Neural cell (in vitro differentiated cells): ENCODE measurements around the gene FRRS1L. TPM values are rescaled to one million over a fixed set of nuclear protein-coding genes. Genes with fewer than 3 reads are reported as not detected.

ENCODE experiments used
- H2AFZ ChIP-seq: fragments of 200-600, 300-800 bp; sonication (generic), shearing (Covaris generic); 2 replicates; pipeline ENCODE4 v1.6.0; 2014; ENCODE audit warnings: low read depth, mild to moderate bottlenecking, antibody characterized with exemption, low read length, moderate library complexity
- H3F3A ChIP-seq: fragments of 200-600 bp; shearing (Covaris generic); 2 replicates; pipeline ENCODE4 v1.6.1; 2016; ENCODE audit warnings: mild to moderate bottlenecking, moderate library complexity, mixed read lengths, antibody characterized with exemption, low read length; ENCODE audit not compliant: insufficient read depth, poor library complexity, severe bottlenecking
- H3K27ac ChIP-seq: fragments of 200-600, 300-800 bp; sonication (generic), shearing (Covaris generic); 2 replicates; pipeline ENCODE4 v1.5.1; 2014; ENCODE audit warnings: mild to moderate bottlenecking, low read length, moderate library complexity
- H3K27me3 ChIP-seq: fragments of 300-800, 200-600 bp; sonication (generic), shearing (Covaris generic); 2 replicates; pipeline ENCODE4 v1.6.0; 2014; ENCODE audit warnings: mild to moderate bottlenecking, low read depth, low read length, moderate library complexity; ENCODE audit not compliant: insufficient read depth
- H3K36me3 ChIP-seq: fragments of 300-800, 200-600 bp; sonication (generic), shearing (Covaris generic); 2 replicates; pipeline ENCODE4 v1.5.1; 2014; ENCODE audit warnings: mild to moderate bottlenecking, antibody characterized with exemption, low read length, moderate library complexity; ENCODE audit not compliant: insufficient read depth
- H3K4me2 ChIP-seq: fragments of 300-800, 200-600 bp; sonication (generic), shearing (Covaris generic); 2 replicates; pipeline ENCODE4 v1.6.0; 2014; ENCODE audit warnings: mild to moderate bottlenecking, low read length
- H3K4me3 ChIP-seq: fragments of 300-800, 200-600 bp; sonication (generic), shearing (Covaris generic); 2 replicates; pipeline ENCODE4 v1.5.1; 2014; ENCODE audit warnings: mild to moderate bottlenecking, low read length, moderate library complexity
- H3K79me2 ChIP-seq: fragments of 200-600 bp; shearing (Covaris generic); replicated peaks from 2 replicates; pipeline ENCODE4 v1.6.0; 2014; ENCODE audit warnings: mild to moderate bottlenecking, low read length, moderate library complexity; ENCODE audit not compliant: insufficient read depth
- H3K9ac ChIP-seq: fragments of 300-800, 200-600 bp; sonication (generic), shearing (Covaris generic); 2 replicates; pipeline ENCODE4 v1.6.1; 2016; ENCODE audit warnings: mild to moderate bottlenecking, low read length, mixed read lengths
- H3K9me2 ChIP-seq: fragments of 200-600 bp; shearing (Covaris generic); 2 replicates; pipeline ENCODE4 v1.6.1; 2016; ENCODE audit warnings: mild to moderate bottlenecking, low read length, mixed read lengths; ENCODE audit not compliant: insufficient read depth
- H3K9me3 ChIP-seq: fragments of 200-600, 300-800 bp; sonication (generic), shearing (Covaris generic); 2 replicates; pipeline ENCODE4 v1.6.1; 2016; ENCODE audit warnings: mild to moderate bottlenecking, mixed run types, low read length, moderate library complexity, mixed read lengths
- H4K20me1 ChIP-seq: fragments of 200-600 bp; shearing (Covaris generic); 2 replicates; pipeline ENCODE4 v1.6.1; 2016; ENCODE audit warnings: mild to moderate bottlenecking, mixed run types; ENCODE audit not compliant: insufficient read depth
- EP300 ChIP-seq: fragments of 450-650 bp; conservative IDR thresholded peaks from 2 replicates; pipeline ENCODE4 v1.6.1; 2014; ENCODE audit warnings: antibody characterized with exemption, mild to moderate bottlenecking, moderate library complexity; ENCODE audit not compliant: poor library complexity, severe bottlenecking
- EZH2 ChIP-seq: fragments of 200-600, 300-800 bp; shearing (Covaris generic), sonication (generic); IDR thresholded peaks from 2 replicates; pipeline ENCODE4 v1.6.1; 2014; ENCODE audit warnings: antibody characterized with exemption, low read length, borderline replicate concordance, mild to moderate bottlenecking; ENCODE audit not compliant: insufficient read depth, poor library complexity, severe bottlenecking
- MXI1 ChIP-seq: fragments of 450-650 bp; conservative IDR thresholded peaks from 2 replicates; pipeline ENCODE4 v1.6.1; 2014; ENCODE audit warnings: antibody characterized with exemption, mild to moderate bottlenecking; ENCODE audit not compliant: poor library complexity, severe bottlenecking
- POLR2AphosphoS5 ChIP-seq: IDR thresholded peaks from 2 replicates; pipeline ENCODE4 v1.6.1; 2012
- RAD21 ChIP-seq: fragments of 450-650 bp; conservative IDR thresholded peaks from 2 replicates; pipeline ENCODE4 v1.6.1; 2014; ENCODE audit warnings: antibody characterized with exemption, mild to moderate bottlenecking, moderate library complexity
- SMC3 ChIP-seq: fragments of 450-650 bp; conservative IDR thresholded peaks from 2 replicates; pipeline ENCODE4 v1.6.1; 2014; ENCODE audit warnings: antibody characterized with exemption, mild to moderate bottlenecking, moderate library complexity; ENCODE audit not compliant: poor library complexity
- TAF1 ChIP-seq: IDR thresholded peaks from 2 replicates; pipeline ENCODE4 v1.6.1; 2012; ENCODE audit warnings: low read depth
- polyA plus RNA-seq: library from polyadenylated mRNA; depleted of rRNA; stranded (reverse); fragments of >200 nt; gene quantifications from 2 replicates; pipeline ENCODE4 v1.2.3, GENCODE V29; 2014
- TF ChIP-seq, protein P1 (sequence below): fragments of 450-650 bp; IDR thresholded peaks from 2 replicates; pipeline ENCODE4 v1.5.1; 2014; ENCODE audit warnings: antibody characterized with exemption, mild to moderate bottlenecking, moderate library complexity; ENCODE audit not compliant: poor library complexity, severe bottlenecking
- TF ChIP-seq, protein P2 (sequence below): IDR thresholded peaks from 2 replicates; pipeline ENCODE4 v1.6.1; 2012; ENCODE audit warnings: borderline replicate concordance

The FRRS1L gene
- polyA plus RNA-seq, 1 donor from 2014 or later = 20.4 TPM

DNA sequence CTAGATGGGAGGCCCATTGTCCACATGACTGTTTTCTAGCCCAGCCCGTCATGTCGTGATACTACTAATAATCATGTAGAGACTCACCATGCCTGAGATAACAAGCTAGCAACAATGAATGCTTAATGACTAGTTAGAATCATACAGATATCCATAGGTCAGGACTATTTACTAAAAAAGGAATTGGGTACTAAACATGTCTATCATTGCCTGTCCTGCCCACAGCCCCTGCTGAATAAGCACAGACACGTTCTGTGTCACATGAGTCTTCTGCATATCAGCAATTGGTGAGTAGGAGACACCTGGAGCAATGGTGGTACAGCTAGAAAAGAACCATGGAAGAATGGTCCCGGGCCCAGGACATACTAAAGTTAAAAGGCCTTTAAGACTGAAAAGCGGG lies 18.0 kb downstream of the FRRS1L start:
- no peak overlapping the region for H3K27ac ChIP-seq
- H3K27me3 ChIP-seq = no peaks in the 10 kb centered on the region
- H4K20me1 ChIP-seq = no peaks in the 10 kb centered on the region
- no peak overlapping the region for H2AFZ ChIP-seq
- H3K4me2 ChIP-seq = no peak overlapping the region
- no peaks in the 10 kb centered on the region for H3K36me3 ChIP-seq
- no peak overlapping the region for H3K9ac ChIP-seq
- H3K9me3 ChIP-seq = peaks cover 4% of the 10 kb centered on the region
- no peak for TF ChIP-seq MXI1
- TF ChIP-seq EZH2 = no peak
- TF ChIP-seq, protein P1, sequence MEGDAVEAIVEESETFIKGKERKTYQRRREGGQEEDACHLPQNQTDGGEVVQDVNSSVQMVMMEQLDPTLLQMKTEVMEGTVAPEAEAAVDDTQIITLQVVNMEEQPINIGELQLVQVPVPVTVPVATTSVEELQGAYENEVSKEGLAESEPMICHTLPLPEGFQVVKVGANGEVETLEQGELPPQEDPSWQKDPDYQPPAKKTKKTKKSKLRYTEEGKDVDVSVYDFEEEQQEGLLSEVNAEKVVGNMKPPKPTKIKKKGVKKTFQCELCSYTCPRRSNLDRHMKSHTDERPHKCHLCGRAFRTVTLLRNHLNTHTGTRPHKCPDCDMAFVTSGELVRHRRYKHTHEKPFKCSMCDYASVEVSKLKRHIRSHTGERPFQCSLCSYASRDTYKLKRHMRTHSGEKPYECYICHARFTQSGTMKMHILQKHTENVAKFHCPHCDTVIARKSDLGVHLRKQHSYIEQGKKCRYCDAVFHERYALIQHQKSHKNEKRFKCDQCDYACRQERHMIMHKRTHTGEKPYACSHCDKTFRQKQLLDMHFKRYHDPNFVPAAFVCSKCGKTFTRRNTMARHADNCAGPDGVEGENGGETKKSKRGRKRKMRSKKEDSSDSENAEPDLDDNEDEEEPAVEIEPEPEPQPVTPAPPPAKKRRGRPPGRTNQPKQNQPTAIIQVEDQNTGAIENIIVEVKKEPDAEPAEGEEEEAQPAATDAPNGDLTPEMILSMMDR = no peak
- no peak for TF ChIP-seq TAF1
- no peak for TF ChIP-seq POLR2AphosphoS5
- no peak overlapping the region for H3K4me3 ChIP-seq
- H3K79me2 ChIP-seq = no peaks in the 10 kb centered on the region
- no peaks in the 10 kb centered on the region for H3F3A ChIP-seq
- H3K9me2 ChIP-seq = no peaks in the 10 kb centered on the region

DNA sequence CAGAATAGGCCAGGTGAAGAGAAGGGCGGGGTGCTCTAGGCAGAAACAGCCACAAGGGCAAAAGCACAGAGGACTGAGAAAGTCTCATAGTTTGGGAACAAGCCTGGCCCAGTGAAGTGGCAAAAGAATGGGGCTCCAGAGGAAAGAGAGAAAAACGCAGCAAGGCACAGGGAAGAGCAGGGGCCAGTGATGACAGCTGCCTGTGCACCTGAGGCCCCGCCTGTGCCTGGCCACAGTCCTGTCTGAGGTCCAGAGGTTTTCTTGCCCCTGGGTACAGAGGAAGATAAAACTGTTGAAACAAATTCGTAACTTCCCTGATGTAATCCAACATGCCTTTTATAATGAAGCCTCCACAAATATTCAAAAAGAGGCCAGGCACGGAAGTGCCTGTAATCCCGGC lies 22.0 kb downstream of the FRRS1L start:
- Histone ChIP-seq H4K20me1 (no peaks in the 10 kb centered on the region), H3K9me3 (no peaks in the 10 kb centered on the region), H3K9ac (no peak overlapping the region), H3K27me3 (no peaks in the 10 kb centered on the region), H3K4me3 (no peak overlapping the region), H2AFZ (no peak overlapping the region), H3K9me2 (no peaks in the 10 kb centered on the region), H3K36me3 (no peaks in the 10 kb centered on the region), H3F3A (no peaks in the 10 kb centered on the region), H3K27ac (no peak overlapping the region), H3K4me2 (no peak overlapping the region), H3K79me2 (no peaks in the 10 kb centered on the region)
- no peak for TF ChIP-seq SMC3
- TF ChIP-seq EP300 = no peak
- TF ChIP-seq, protein P2, sequence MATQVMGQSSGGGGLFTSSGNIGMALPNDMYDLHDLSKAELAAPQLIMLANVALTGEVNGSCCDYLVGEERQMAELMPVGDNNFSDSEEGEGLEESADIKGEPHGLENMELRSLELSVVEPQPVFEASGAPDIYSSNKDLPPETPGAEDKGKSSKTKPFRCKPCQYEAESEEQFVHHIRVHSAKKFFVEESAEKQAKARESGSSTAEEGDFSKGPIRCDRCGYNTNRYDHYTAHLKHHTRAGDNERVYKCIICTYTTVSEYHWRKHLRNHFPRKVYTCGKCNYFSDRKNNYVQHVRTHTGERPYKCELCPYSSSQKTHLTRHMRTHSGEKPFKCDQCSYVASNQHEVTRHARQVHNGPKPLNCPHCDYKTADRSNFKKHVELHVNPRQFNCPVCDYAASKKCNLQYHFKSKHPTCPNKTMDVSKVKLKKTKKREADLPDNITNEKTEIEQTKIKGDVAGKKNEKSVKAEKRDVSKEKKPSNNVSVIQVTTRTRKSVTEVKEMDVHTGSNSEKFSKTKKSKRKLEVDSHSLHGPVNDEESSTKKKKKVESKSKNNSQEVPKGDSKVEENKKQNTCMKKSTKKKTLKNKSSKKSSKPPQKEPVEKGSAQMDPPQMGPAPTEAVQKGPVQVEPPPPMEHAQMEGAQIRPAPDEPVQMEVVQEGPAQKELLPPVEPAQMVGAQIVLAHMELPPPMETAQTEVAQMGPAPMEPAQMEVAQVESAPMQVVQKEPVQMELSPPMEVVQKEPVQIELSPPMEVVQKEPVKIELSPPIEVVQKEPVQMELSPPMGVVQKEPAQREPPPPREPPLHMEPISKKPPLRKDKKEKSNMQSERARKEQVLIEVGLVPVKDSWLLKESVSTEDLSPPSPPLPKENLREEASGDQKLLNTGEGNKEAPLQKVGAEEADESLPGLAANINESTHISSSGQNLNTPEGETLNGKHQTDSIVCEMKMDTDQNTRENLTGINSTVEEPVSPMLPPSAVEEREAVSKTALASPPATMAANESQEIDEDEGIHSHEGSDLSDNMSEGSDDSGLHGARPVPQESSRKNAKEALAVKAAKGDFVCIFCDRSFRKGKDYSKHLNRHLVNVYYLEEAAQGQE = no peak
- TF ChIP-seq RAD21 = no peak
- TF ChIP-seq POLR2AphosphoS5 = no peak
- TF ChIP-seq EZH2 = no peak
- TF ChIP-seq, protein P1 = no peak
- TF ChIP-seq TAF1 = no peak
- TF ChIP-seq MXI1 = no peak
